Spleen (tissue), 11 donors: ENCODE measurements around the gene EIF2D. TPM values are rescaled to one million over a fixed set of nuclear protein-coding genes. Genes with fewer than 3 reads are reported as not detected.

Experiments used
- DNase-seq: peaks from one replicate; pipeline ENCODE4 v3.0.0-alpha.2; 2020
- H3K27ac ChIP-seq, 8 donors: fragments of 200-600 bp; sonication (generic) in 7 of 8; 1 replicate in 4 of 8; 2 replicates in 4 of 8; pipeline versions ENCODE4 v1.5.0 to v1.8.0; 2016 to 2021; ENCODE audit warnings: inconsistent platforms in 4 of 8, mild to moderate bottlenecking in 4 of 8, moderate library complexity in 1 of 8
- H3K27me3 ChIP-seq, 7 donors: fragments of 200-600 bp; sonication (generic) in 6 of 7; replicated peaks in 1 of 7; 1 replicate in 4 of 7; 2 replicates in 3 of 7; pipeline versions ENCODE4 v1.5.0 to v1.8.0; 2016 to 2021; ENCODE audit warnings: inconsistent platforms in 3 of 7, mild to moderate bottlenecking in 1 of 7
- H3K36me3 ChIP-seq, 6 donors: fragments of 200-600 bp; sonication (generic) in 5 of 6; 1 replicate in 4 of 6; 2 replicates in 2 of 6; pipeline versions ENCODE4 v1.5.0 to v1.8.0; 2016 to 2021; ENCODE audit warnings: inconsistent platforms in 2 of 6
- H3K4me1 ChIP-seq, 6 donors: fragments of 200-600 bp; sonication (generic) in 5 of 6; 1 replicate in 3 of 6; 2 replicates in 3 of 6; pipeline versions ENCODE4 v1.5.0 to v1.8.0; 2016 to 2021; ENCODE audit warnings: inconsistent platforms in 3 of 6
- H3K4me3 ChIP-seq, 8 donors: fragments of 200-600 bp; sonication (generic) in 7 of 8; 1 replicate in 4 of 8; 2 replicates in 4 of 8; pipeline versions ENCODE4 v1.5.0 to v1.8.0; 2016 to 2021; ENCODE audit warnings: inconsistent platforms in 4 of 8, mild to moderate bottlenecking in 4 of 8, moderate library complexity in 2 of 8
- H3K9me3 ChIP-seq, 8 donors: fragments of 200-600 bp; sonication (generic) in 7 of 8; 1 replicate in 4 of 8; 2 replicates in 4 of 8; pipeline versions ENCODE4 v1.5.0 to v1.8.0; 2016 to 2021; ENCODE audit warnings: inconsistent platforms in 4 of 8
- POLR2A ChIP-seq, 3 donors: fragments of 450-650 bp; IDR thresholded peaks; one replicate each; pipeline ENCODE4 v1.5.1; 2017; ENCODE audit warnings: antibody characterized with exemption in 3 of 3, mild to moderate bottlenecking in 1 of 3
- POLR2AphosphoS5 ChIP-seq, 3 donors: sonication (generic); formaldehyde crosslinking; IDR thresholded peaks; one replicate each; pipeline ENCODE4 v1.5.1; 2017; ENCODE audit warnings: antibody characterized with exemption in 3 of 3
- WGBS, 5 donors: extraction: QIAGEN DNeasy Blood & Tissue Kit in 3 of 5; methylation state at CpG; one replicate each; pipeline versions ENCODE4 v1.1.5 to v1.1.7; 2013 to 2018; 5-methylcytosine and 5-hydroxymethylcytosine counted together
- intact Hi-C: fragments of 100-400 bp; cut with DNase I; formaldehyde crosslinking; loops from one replicate; pipeline ENCODE4 v1.15.0; 2023; ENCODE audit warnings: low total_unique reads
- polyA plus RNA-seq, 3 donors: library from polyadenylated mRNA; stranded (reverse); fragments of 200-250 nt; gene quantifications; one replicate each; pipeline ENCODE4 v1.2.1, GENCODE V29; 2013
- total RNA-seq, 7 donors: library from RNA; depleted of rRNA in 3 of 7; stranded (reverse); fragments of >200 nt in 3 of 7; fragmentation: NEBNext Ultra II Directional in 4 of 7; extraction: Animal tissue kit (Norgen Biotek cat#: 25700) in 4 of 7; gene quantifications; one replicate each; pipeline versions ENCODE4 v1.1.0 to v1.2.1, GENCODE V29; 2016 to 2021
- TF ChIP-seq, protein P1 (sequence below), 11 experiments: fragments of 200-600 bp in 7 of 11; fragments of 450-650 bp in 4 of 11; sonication (generic) in 4 of 11; IDR thresholded peaks in 8 of 11; conservative IDR thresholded peaks in 3 of 11; 1 replicate in 7 of 11; 2 replicates in 4 of 11; pipeline versions ENCODE4 v1.4.0 to v1.8.0; 2016 to 2021; ENCODE audit warnings: antibody characterized with exemption in 11 of 11, inconsistent platforms in 4 of 11, mild to moderate bottlenecking in 1 of 11
- donor health status: healthy with polysubstance abuse.
- donor health status: DM: no; HTN: no; CAD: no; lungs with moderate emphysema.
- donor health status: DM: no; HTN: no; CAD: no.
- donor health status: Bipolar disorder and iron deficiency.
- donor health status: healthy.
- donor health status: DM: no; HTN: no; CAD: no.
- donor health status: DM: yes; HTN: yes; CAD: no.

EIF2D gene
- total and polyA plus RNA-seq, 10 donors: 38.7 to 51.6 (median 43.9) TPM

- Histone ChIP-seq H3K27me3 (no peaks in the 10 kb centered on the region), H3K4me3 (no peak overlapping the region), H3K36me3 (peaks cover 0 to 100% (median 76%) of the 10 kb centered on the region in 6 donors), H3K9me3 (no peaks in the 10 kb centered on the region), H3K27ac (peak overlapping the region in 7 of 8 donors; percentile 35 to 73 (median 66)), H3K4me1 (peaks cover 11 to 61% (median 35%) of the 10 kb centered on the region in 6 donors)
- WGBS, 5 donors: 80 to 89% (median 87%) methylated on average over 9 of the region's 9 CpGs
- intact Hi-C loops: no loop called here
- TF ChIP-seq, protein P1, sequence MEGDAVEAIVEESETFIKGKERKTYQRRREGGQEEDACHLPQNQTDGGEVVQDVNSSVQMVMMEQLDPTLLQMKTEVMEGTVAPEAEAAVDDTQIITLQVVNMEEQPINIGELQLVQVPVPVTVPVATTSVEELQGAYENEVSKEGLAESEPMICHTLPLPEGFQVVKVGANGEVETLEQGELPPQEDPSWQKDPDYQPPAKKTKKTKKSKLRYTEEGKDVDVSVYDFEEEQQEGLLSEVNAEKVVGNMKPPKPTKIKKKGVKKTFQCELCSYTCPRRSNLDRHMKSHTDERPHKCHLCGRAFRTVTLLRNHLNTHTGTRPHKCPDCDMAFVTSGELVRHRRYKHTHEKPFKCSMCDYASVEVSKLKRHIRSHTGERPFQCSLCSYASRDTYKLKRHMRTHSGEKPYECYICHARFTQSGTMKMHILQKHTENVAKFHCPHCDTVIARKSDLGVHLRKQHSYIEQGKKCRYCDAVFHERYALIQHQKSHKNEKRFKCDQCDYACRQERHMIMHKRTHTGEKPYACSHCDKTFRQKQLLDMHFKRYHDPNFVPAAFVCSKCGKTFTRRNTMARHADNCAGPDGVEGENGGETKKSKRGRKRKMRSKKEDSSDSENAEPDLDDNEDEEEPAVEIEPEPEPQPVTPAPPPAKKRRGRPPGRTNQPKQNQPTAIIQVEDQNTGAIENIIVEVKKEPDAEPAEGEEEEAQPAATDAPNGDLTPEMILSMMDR (IDR thresholded peaks at IDR 0.05 in 8 of 11, conservative IDR thresholded peaks at IDR 0.05 in 3 of 11): no peak
- TF ChIP-seq POLR2AphosphoS5 (IDR thresholded peaks at IDR 0.05) (no peak), POLR2A (IDR thresholded peaks at IDR 0.05) (no peak)
- no peak for DNase-seq
Observed at GRCh38 chr1:206591696-206592095, 20.6 kb downstream of the EIF2D start.

DNA sequence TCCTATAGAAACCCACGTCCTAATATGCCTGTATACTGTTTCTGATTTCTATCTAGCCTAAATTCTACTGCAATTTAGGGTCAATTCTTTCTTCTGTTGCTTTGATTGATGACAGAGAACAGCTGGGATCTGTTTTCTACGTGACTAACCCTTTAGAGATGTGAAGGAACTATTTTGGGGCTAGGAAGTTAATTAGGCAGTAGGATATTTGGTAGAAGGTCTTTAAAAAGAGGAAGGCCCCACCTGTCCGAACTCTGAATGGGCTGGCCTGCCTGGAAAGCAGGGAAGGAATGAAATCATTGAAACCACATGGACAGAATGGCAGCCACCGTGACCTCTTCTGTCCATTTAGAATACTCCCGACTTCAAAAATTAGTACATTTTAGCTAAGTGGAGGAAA lies 21.0 kb downstream of the EIF2D start:
- peaks cover 0 to 100% (median 76%) of the 10 kb centered on the region in 6 donors for H3K36me3 ChIP-seq
- no peak overlapping the region for H3K4me3 ChIP-seq
- TF ChIP-seq POLR2A (IDR thresholded peaks at IDR 0.05) (no peak), POLR2AphosphoS5 (IDR thresholded peaks at IDR 0.05) (no peak)
- TF ChIP-seq, protein P1 (IDR thresholded peaks at IDR 0.05 in 8 of 11, conservative IDR thresholded peaks at IDR 0.05 in 3 of 11): no peak
- H3K27ac ChIP-seq: peak overlapping the region in 7 of 8 donors; percentile 35 to 73 (median 66)
- DNase-seq: no peak
- intact Hi-C loops: no loop called here
- H3K27me3 ChIP-seq: no peaks in the 10 kb centered on the region
- no peaks in the 10 kb centered on the region for H3K9me3 ChIP-seq
- peaks cover 11 to 65% (median 38%) of the 10 kb centered on the region in 6 donors for H3K4me1 ChIP-seq
- 74 to 87% (median 83%) methylated on average over 5 of the region's 5 CpGs for WGBS, 5 donors

DNA sequence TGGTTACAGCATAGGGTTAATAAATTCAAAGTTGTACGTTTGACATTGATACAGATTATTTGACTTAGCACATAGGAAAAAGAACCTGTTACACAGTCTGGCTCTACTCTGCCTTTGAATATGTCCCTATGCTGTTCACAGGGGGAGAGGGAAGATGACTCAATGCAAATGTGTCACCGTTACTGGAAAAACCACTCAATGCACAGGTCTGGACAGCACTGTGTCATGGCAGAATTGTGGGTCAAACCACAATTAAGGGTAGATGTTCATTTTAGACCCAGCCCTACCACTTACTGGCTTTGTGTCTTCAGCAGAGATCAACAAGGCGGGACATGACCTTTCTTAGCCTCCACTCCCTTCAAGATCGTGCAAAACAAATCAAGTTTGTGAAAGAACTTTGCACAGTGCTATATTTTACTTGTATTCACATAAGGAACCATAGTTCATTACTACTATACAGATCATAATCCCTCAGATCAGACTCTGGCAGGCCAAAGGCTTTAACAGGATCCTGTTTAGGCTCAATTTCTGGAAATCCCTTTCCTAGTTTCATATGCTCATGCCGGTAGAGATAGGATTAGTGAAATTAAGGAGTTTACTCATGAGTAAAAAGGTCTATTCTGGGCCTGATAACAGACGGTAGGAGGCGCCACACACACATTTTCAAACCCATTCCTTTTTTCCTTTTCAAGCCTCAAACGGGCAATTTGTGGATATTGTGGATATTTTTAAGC lies 22.1 kb downstream of the EIF2D start:
- Histone ChIP-seq H3K27me3 (no peaks in the 10 kb centered on the region), H3K36me3 (peaks cover 3 to 100% (median 76%) of the 10 kb centered on the region in 6 donors), H3K9me3 (no peaks in the 10 kb centered on the region), H3K27ac (peak overlapping the region; percentile 35 to 73 (median 62)), H3K4me3 (no peak overlapping the region), H3K4me1 (peaks cover 11 to 76% (median 45%) of the 10 kb centered on the region in 6 donors)
- DNase-seq: no peak
- TF ChIP-seq POLR2A (IDR thresholded peaks at IDR 0.05): no peak
- peak in 1 of 3 donors; percentile 73 for TF ChIP-seq POLR2AphosphoS5 (IDR thresholded peaks at IDR 0.05)
- TF ChIP-seq, protein P1 (IDR thresholded peaks at IDR 0.05 in 8 of 11, conservative IDR thresholded peaks at IDR 0.05 in 3 of 11): peak in 4 of 11 experiments; percentile 20 to 25 (median 20)
- 47 to 61% (median 58%) methylated on average over 8 of the region's 8 CpGs for WGBS, 5 donors
- intact Hi-C loops: no loop called here

DNA sequence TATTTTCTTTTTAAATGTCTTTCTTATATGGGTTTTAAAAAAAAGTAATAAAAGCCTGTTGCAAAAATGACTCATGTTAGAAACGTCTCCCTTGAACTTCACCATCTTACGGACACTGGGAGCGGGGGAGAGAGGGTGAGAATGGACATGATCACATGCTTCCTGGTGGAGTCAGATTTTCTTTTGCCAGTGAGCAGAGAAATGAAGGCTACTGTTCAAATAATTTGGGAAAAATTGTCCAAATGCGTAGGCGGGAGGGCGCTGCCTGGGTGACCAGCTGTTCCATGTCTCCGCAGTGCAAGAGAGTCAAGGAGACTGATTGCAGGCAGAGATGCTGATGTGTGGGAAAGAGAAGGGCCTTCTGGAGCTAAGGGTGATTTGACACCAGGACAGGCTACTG lies 23.1 kb downstream of the EIF2D start:
- DNase-seq: no peak
- peaks cover 7 to 100% (median 81%) of the 10 kb centered on the region in 6 donors for H3K36me3 ChIP-seq
- H3K9me3 ChIP-seq: no peaks in the 10 kb centered on the region
- TF ChIP-seq POLR2A (IDR thresholded peaks at IDR 0.05) (no peak), POLR2AphosphoS5 (IDR thresholded peaks at IDR 0.05) (peak in 2 of 3 donors; percentile 60 to 83)
- intact Hi-C loops: no loop called here
- WGBS, 5 donors: 70 to 91% (median 85%) methylated on average over 7 of the region's 7 CpGs
- H3K27me3 ChIP-seq: no peaks in the 10 kb centered on the region
- H3K4me3 ChIP-seq: no peak overlapping the region
- peaks cover 12 to 86% (median 54%) of the 10 kb centered on the region in 6 donors for H3K4me1 ChIP-seq
- H3K27ac ChIP-seq: peak overlapping the region in 7 of 8 donors; percentile 27 to 73 (median 66)
